GM21529 (cell line): ENCODE measurements around the gene DOK5.
"Not testable (repeated sequence)": the region's sequence is repeated elsewhere in the genome, so short reads cannot be mapped to it uniquely, and the experiment has no call there.

ENCODE experiments used
- ATAC-seq: cut with Tn5 transposase; IDR thresholded peaks from one replicate; pipeline ENCODE4 v1.9.1; 2021; ENCODE audit not compliant: unreplicated experiment

Gene DOK5

DNA sequence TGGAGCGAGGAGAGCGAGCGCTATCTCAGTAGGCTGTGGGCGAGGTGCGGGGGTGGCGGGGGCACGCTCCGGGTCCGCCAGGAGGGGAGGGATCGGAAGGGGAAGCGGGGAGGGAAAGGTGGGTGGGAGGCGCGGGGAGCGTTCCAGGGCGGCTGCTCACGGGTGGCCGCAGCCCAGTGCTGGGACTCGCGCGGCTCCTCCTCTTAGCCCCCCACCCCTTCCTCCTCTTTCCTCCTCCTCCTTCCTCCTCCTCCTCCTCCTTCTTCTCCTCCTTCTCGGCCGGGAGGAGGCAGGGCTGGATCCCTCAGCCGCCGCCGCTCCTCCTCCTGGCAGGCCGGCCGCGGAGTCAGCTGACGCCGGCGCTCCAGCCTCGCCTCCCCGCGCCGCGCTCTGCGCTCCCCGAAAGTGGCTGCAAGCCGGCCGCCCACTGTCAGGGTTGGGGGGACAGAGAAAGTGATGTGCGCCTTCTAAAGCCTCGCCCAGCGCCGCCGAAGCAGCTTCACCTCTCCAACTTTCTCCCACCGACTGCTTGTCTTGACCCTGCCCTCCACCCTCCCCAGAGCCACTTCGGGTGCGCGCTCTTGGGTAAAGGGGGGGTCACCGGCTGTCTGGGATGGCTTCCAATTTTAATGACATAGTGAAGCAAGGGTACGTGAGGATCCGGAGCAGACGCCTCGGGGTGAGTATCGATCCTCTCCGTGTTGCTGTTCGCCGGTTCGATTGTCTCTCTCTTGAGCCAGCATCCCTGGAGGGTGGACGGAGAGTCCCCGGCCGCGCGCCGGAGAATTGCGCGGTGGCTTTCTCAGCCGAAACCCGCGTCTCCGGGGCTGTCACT is at the start of gene DOK5:
Gene DOK5, plus strand, starts transcription at position 260 of the 835 bp plus-strand sequence. Its CDS starts 354 bp downstream, at position 614.
- ATAC-seq, result no peak

DNA sequence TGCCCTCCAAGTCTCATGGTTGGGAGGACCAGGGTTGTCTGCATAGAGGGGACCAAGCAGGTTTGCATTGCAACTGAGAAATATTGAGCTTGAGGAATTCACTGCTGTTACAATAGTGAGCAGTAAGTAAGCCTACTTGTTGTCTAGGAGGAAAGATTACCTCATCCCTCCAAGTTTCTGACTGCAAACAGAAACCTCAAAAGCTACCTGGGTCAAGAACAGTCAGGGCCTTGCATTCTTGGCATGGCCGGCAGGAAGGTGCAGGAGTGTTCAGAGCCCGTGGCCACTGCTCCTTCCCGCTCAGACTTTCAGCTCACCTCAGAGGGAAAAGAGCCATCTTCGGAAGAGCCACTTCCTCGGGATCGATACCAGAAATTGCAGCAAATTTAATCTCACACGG is 46.0 kb upstream of the DOK5 start:
- ATAC-seq, result no peak

DNA sequence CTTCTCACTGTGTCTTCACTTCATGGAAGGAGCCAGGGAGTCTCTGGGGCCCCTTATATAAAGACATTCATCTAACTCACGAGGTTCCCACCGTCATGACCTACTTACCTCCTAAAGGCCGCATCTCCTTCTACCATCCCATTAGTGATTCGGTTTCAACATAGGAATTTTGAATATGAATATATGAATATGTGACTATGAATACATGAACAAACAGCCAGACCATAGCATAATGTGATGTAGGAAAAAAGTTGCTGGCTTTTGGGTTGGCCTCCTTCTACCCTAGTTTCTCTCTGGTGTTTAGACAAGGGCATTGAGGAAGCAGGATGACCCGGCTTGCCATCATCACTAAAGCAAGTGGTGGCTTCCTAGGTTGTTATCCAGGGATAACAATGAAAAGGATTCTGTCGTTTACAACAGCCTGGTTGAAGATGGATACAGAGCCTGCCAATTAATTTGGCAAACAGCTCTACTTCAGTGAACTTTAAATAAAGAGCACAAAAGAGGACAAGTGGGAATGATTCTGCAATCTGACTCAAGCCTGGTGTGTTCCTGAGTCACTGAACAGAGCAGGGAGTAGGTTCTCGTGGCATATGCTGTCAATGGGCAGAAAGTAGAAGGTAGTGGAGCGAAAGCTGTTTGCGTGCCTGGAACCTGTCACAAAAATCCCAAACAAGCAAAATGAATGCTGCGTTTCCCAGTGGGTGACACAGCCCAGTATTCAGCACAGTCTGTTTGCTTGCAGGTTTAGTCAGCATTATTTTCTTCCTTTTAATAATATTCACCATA is 44.0 kb upstream of the DOK5 start:
- no peak for ATAC-seq

DNA sequence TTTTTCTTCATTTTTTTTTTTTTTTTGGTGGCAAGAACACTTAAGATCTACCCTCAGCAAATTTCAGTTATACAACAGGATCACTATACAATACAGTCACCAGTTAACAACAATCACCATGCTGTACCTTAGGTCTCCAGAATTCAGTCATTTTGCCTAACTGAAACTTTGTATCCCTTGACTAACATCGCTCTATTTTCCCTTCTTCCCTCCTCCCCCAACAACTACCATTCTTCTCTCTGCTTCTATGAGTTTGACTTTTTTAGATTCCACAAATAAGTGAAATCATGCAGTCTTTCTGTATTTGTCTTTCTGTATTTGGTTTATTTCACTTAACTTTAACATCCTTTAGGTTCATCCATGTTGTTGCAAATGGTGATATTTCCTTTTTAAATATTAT is 42.4 kb upstream of the DOK5 start:
- no peak for ATAC-seq

DNA sequence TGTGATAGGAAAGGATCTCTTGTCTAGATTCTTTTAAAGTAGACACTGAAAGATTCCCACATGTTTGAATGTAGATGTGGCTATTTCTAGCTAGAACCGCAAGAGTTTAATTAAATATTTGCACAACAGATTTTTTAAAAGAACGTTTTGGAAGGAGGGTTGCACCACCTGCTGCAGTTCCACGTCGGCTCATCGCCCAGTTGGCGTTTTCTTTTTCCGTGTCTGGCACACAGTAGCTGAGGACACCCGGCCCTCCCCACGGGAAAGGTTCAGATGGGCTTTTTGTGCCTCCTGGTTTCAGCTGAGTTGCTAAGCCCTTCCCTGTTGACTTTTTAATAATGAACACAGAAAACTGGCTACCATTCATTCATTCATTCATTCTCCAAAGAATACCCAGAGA is 41.8 kb upstream of the DOK5 start:
- no peak for ATAC-seq

DNA sequence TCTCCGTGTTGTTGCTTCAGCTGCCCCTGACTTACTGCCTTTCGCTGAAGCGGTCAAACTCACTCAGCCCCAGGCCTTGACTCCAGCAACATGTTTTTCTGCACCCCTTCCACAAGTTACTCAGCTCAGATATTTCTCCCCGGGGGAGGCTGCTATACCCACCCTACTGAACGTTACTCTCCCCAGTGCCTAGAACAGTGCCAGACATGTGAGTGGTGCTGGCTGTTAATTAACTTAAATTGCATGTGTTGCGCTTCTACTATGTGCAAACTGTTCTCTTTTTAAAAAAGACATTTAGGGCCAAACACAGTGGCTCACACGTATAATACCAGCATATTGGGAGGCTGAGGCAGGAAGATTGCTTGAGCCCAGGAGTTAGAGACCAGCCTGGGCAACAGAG is 41.2 kb upstream of the DOK5 start:
- ATAC-seq, result no peak

DNA sequence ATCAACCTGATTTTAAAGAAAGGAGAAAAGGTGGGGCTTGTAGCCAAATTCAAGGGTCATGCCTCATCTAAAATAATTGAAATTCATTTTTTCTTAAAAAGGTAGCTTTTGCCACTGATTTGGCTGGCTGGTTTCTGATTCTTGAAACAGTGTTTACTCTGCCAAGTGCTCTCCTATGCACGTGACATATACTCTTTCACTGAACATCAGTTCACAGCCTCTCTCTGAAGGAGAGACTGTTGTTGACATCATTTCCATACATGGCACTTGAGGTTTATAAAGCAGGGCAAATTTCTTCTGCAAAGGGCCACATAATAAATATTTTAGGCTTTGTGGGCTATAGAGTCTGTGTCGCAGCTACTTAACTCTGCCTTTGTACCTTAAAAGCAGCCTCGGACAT is 40.4 kb upstream of the DOK5 start:
- ATAC-seq, result no peak

DNA sequence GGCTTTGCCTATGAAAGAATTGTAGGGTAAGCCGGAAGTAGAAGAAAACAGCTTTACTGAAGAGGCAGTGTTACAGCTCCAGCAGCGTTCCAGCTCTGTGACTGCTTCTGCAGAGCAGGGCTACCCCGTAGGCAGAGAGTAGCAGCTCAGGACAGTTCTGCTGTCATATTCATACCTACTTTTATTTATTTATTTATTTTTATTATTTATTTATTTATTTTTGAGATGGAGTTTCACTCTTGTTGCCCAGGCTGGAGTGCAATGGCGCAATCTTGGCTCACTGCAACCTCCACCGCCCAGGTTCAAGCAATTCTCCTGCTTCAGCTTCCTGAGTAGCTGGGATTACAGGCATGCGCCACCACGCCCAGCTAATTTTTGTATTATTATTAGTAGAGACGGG is 39.0 kb upstream of the DOK5 start:
- not testable (repeated sequence) for ATAC-seq

DNA sequence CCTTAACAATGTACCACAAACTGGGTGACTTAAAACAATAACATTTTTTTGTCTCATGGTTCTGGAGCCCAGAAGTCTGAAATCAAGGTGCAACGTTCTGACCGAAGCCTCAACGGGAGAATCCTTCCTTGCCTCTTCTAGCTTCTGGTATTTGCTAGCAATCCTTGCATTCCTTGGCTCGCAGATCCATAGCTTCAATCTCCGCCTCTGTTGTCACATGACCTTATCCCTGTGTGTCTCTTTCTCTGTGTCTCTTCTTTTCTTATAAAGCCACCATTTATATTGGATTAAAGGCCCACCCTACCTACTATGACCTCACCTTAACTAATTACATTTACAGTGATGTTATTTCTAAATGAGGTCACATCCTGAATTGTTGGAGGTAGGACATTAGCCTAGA is 37.2 kb upstream of the DOK5 start:
- no peak for ATAC-seq

DNA sequence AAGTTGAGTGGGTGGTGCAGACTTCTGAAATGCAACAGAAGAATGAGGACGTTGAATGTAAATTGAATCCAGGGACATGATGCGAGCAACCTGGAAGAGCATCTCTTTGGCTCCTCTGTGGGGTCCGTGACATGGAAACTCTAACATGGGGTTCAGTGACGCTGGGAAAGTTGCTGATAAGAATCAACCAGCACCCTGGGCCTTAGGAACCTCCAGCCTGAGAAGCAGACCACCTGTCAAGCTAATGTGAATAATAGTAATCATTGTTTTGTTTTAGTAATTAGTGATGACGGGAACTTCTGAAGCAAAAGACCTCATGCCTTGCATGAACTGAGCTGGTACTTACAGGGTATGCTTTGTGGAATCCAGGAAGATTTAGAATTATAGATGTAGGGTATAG is 25.2 kb upstream of the DOK5 start:
- no peak for ATAC-seq

DNA sequence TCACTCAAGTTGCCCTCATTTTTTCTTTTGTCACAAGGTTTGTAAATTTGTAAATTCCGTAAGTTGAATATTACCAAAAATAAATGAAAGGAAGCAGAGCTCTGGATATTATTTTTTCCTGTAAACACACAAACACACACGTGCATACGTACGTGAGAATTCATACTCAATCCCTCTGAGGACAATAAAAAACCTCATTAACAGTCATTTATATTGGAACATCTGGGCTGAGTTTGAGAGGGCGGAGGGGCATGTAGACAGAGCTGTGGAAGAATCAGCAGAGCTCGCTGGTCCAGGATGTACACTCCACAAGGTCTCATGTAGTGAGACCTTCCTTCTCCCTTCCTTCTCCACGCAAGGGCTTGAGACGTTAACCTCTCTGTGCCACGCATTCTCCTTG is 24.2 kb upstream of the DOK5 start:
- no peak for ATAC-seq

DNA sequence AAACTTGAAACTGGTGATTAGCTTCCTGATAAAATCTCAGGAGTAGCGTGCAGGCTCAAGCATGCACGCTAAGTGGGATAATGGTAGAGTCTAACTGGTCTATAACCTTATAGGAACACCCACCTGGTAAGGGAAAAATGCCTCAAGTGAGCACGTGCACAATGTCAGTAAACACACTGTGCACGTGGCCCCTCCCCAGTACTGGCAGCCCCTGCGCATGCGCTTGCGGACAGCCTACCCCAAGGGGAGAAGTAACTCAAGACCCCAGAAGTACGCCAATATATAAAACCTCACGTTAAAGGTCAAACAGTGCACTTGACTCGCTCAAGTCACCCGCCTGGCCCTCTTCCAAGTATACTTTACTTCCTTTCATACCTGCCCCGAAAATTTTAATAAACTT is 23.1 kb upstream of the DOK5 start:
- ATAC-seq, result no peak

DNA sequence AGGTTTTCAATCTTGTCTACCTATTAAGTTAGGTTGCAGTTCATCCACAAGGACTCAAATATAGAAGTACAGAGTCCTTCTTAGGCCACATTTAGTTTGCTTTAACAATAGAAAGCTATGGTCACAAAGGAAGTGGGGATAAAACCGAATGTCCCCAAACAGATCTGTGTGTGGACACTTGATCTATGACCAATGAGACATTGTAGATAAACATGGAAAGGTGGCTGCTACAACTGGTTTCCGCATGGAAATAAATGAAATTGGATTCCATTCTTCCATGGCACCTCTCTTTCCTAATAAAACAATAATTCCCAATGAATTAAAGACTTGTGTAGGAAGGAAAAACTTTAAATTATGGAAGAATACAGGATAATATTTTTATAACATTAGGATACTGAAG is 20.4 kb upstream of the DOK5 start:
- no peak for ATAC-seq

DNA sequence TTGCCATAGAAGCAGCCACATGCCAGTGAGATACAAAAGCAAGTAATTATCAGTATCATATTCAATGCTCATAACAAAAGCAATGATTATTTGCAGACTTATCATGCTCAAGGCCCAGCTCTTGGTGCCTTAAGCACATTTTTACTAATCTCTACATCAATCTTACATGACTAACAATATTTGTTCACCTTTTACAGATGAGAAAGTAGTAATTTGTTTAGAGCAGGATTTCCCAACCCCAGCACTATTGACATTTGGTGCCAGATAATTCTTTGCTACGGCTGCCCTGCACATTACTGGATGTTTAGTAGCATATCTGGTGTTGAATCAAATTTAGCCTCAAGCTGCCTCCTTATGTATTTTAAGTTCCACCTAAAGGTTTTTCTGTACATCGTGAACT is 19.0 kb upstream of the DOK5 start:
- no peak for ATAC-seq

DNA sequence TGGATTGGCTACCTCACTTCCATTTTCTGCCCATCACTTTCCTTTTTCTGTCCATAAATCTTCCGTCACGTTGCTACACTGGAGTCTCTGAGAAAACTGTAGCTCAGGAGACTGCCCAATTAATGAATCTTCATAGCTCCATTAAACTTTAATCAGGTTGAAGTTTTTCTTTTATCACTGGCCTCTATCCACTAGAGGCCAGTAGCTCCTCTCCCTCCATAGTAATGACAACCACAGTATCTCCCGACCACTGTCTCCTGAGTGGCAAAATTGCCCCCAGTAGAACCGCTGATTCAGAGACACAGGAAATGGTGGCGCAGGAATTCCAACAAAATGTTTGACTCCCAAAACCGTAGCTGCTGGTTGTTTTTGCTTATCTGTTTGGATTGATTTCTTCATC is 18.4 kb upstream of the DOK5 start:
- no peak for ATAC-seq

DNA sequence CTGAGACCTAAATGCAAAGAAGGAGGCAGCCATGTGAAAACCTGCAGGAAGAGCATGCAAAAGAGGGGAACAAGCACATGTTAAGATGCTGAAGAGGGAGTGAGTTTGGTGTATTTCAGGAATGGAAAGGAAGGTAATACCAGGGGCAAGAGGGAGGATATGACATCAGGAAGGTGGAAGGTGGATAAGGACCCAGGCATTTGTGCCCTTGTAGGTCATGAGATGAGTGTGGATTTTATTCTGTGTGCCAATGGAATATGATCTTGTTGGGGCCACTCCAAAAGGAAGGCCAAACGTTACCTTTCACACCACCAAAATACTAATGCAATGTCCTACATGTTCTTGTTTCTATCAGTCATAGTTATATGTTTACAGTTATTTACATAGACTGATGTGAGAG is 17.2 kb upstream of the DOK5 start:
- ATAC-seq, result no peak

DNA sequence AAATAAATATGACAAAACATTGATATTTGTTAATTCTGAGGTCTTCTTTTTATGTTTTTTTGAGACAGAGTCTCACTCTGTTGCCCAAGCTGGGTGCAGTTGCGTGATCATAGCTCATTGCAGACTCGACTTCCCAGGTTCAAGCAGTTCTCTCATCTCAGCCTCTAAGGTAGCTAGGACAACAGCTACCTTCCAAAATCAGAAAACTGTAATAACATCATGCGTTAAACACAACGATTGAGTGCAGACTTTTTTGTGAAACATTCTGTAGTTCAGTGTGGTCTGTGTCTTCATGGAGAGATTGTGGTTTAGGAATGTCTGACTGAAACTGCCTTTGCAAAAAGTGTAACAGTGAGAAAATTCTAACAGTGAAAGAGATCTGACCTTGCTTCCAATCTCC is 16.1 kb upstream of the DOK5 start:
- no peak for ATAC-seq

DNA sequence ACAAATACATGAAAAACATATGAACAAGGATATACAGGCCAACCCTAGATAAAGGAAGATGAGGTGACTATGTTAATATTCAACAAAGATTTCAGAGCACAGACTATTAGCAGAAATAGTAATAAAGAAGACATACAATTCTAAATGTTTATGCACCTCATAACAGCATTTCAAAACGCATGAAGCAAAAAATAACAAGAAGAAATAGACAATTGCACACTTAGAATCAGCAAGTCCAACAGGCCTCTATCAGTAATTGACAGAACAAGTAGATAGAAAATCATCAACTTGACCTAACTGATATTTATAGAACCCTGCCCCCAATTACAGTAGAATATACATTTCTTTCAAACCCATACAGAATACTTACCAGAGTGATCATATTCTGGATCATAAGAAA is 11.4 kb upstream of the DOK5 start:
- ATAC-seq, result no peak

DNA sequence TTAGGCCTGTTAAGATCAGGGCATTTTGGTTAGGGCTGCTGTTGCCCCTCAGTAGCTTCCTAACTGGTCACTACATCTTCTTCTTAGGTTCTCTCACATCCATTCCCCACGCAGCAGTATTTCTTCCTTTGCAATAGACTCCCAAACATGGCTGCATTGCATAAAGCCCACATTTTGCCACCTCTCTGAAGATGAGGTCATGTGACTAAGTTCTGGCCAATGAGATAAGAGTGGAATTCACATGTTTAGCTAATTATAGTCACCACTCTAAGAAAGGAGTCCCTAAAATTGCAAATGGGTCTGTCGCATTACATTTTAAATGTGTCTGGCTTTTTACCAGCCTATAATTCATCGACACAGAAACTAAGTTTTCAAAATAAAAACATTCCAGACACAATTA is 9.3 kb upstream of the DOK5 start:
- ATAC-seq, result no peak

DNA sequence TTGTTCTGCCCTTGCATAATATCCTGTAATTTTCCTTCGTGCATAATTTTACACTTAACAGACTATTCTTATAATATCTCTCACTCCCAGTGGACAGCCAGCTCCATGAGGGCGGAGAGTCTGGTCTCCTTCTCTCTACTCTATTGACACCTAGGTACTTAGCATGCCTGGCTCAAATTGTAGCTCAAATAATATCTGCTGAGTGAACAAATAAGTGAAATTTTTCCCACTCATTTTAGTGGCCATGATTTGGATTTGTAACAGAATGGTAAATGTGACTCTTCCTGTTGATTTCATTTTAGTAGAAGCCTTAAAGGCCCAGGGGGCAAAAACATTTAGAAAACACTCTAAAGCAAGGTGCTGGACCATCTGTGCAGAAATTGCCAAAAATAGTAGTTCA is 7.8 kb upstream of the DOK5 start:
- ATAC-seq, result no peak

DNA sequence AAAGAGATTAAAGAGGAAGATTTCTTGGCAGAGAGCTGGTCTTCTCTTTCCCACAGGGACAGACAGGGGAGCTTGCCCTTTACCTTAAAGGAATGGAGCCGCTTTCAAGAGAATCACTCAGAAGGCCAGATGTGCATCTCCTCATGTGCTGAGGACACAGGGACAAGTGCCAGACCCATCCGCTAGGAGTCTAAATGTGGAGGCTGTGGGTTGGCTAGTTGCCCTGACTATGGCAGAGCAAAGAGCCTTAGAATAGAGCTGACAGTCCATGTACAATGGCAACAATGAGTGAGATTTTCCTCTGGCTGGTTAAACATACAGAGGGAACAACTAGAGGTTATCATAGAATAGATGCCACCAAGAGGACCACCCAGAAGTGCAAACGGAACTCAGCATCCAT is 7.3 kb upstream of the DOK5 start:
- ATAC-seq, result no peak

DNA sequence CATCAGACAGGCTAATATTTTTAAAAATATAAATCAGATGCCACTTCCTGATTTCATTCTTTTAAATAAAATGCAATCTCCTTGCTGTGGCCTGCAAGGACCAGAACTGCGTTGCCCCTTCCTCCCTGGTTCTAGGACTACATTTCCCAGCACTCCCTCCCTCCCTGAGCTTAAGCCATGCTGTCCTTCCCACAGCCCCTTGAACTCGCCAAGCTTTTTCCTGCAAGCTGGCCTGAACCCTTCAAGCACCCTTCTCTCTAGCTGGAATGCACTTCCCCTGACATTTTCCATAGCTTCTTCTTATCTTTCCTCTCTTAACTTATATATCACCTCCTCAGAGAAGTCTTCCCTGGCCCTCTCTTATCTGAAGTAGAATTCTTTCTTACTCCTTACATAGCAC is 6.1 kb upstream of the DOK5 start:
- no peak for ATAC-seq

DNA sequence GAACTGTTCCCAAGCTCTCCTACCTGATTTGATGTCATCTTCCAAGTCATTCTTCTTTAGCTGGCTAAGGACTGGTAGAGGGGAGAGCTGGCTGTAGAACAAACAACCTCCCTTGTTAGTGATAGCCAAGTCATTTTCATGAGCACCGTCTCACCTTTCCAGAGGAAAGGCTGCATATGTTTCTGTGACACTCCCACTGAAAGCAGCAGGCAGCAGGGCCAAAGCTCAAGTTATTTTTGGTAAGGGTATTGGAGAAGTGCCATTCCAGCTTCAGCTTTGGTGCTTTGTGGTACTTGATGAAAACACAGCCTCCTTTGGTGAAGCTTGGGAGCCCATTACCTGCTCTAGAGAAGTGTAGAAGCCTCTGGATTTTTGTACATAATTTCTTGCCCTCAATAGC is 5.4 kb upstream of the DOK5 start:
- no peak for ATAC-seq
